RWPE1 (cell line): ENCODE data around the gene KRT3.
"Not testable (repeated sequence)": the region's sequence is repeated elsewhere in the genome, so short reads cannot be mapped to it uniquely, and the experiment has no call there.

Experiments used
- CTCF ChIA-PET: fragments of 350-600 bp; sonication (Branson Sonifier 250); formaldehyde crosslinking; extraction: SDS; loops from one replicate; lab custom pipeline; 2021; lab: Yijun Ruan, JAX
- POLR2A ChIA-PET: fragments of 400-600 bp; formaldehyde crosslinking; extraction: SDS; loops from one replicate; lab custom pipeline; 2020; ENCODE audit warnings: antibody characterized with exemption; ENCODE audit not compliant: low non-redundant PET; lab: Yijun Ruan, JAX
- DNase-seq: peaks from one replicate; pipeline ENCODE4 v3.0.0; 2012; ENCODE audit warnings: low spot score
- H3K27ac ChIP-seq: fragments of 450-650 bp; 2 replicates; pipeline ENCODE4 v1.5.1; 2017
- CTCF ChIP-seq: fragments of 450-650 bp; conservative IDR thresholded peaks from 2 replicates; pipeline ENCODE4 v1.5.1; 2017; ENCODE audit warnings: low read depth, mild to moderate bottlenecking

Gene KRT3

GRCh38 chr12:52799505-52800211 is 3.7 kb upstream of the KRT3 start:
- no peak for TF ChIP-seq CTCF
- CTCF ChIA-PET: no interaction called here
- POLR2A ChIA-PET: no interaction called here
- no peak for DNase-seq
- H3K27ac ChIP-seq: no peak overlapping the region

- TF ChIP-seq CTCF: no peak
- peak; percentile 85 for DNase-seq
- ChIA-PET POLR2A (no interaction called here), CTCF (no interaction called here)
- H3K27ac ChIP-seq: no peak overlapping the region
Measured at GRCh38 chr12:52798671-52799504, 3.0 kb upstream of the KRT3 start.

GRCh38 chr12:52798003-52798670 is 2.2 kb upstream of the KRT3 start:
- peak; percentile 64 for DNase-seq
- ChIA-PET CTCF (interaction anchor here (0.7 kb wide), 1 partner anchor 25 kb away, joined by 3 read pairs; no protein-coding TSS in a partner anchor), POLR2A (no interaction called here)
- no peak for TF ChIP-seq CTCF
- no peak overlapping the region for H3K27ac ChIP-seq

GRCh38 chr12:52797529-52797894 is 1.6 kb upstream of the KRT3 start:
- ChIA-PET POLR2A (no interaction called here), CTCF (interaction anchor here (0.7 to 1.2 kb wide), 2 partner anchors 25 to 68 kb away, joined by 3 to 6 read pairs; no protein-coding TSS in a partner anchor)
- H3K27ac ChIP-seq: no peak overlapping the region
- no peak for DNase-seq
- TF ChIP-seq CTCF: no peak

- no peak for TF ChIP-seq CTCF
- H3K27ac ChIP-seq: no peak overlapping the region
- ChIA-PET POLR2A (no interaction called here), CTCF (interaction anchor here (1.2 kb wide), 1 partner anchor 69 kb away, joined by 6 read pairs; no protein-coding TSS in a partner anchor)
- no peak for DNase-seq
Measured at GRCh38 chr12:52796839-52797528, 1.1 kb upstream of the KRT3 start.

- POLR2A ChIA-PET: no interaction called here
- no peak for DNase-seq
- TF ChIP-seq CTCF: no peak
- no peak overlapping the region for H3K27ac ChIP-seq
- CTCF ChIA-PET: interaction anchor here (1.0 to 1.2 kb wide), 2 partner anchors 17 to 69 kb away, joined by 3 to 6 read pairs; no protein-coding TSS in a partner anchor
Measured at GRCh38 chr12:52796429-52796794, 495 bp upstream of the KRT3 start.

GRCh38 chr12:52795332-52795674 is 614 bp downstream of the KRT3 start:
- DNase-seq, POLR2A ChIA-PET, H3K27ac ChIP-seq: not testable (repeated sequence)
- CTCF ChIA-PET: interaction anchor here (0.7 kb wide), 1 partner anchor 655 kb away, joined by 6 read pairs; no protein-coding TSS in a partner anchor
